SH-SY5Y (cell line): Measurements from ENCODE around the gene FBXL16.

ENCODE experiments used
- GATA2 ChIP-seq: IDR thresholded peaks from 2 replicates; pipeline ENCODE4 v1.6.1; 2011; ENCODE audit warnings: mild to moderate bottlenecking, low read depth, low read length
- GATA3 ChIP-seq: IDR thresholded peaks from 2 replicates; pipeline ENCODE4 v1.6.1; 2011; ENCODE audit warnings: low read depth, mild to moderate bottlenecking, low read length, moderate library complexity

DNA sequence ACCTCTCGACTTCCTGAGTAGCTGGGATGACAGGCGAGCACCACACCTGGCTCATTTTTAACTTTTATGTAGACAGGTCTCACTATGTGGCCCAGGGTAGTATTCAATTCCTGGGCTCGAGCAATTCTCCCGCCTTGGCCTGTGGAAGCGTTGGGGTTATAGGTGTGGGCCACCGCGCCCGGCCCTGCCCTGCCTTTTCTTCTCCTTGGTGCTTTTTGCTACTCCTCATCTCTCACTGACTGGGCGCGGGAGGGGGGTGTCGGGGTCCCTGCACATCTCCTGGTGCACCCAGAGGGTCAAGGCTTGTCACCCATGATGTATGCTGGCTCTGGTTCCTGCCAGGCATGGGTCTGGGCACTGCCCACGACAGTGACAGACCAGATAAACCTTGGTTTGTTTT lies 61.0 kb downstream of the FBXL16 start:
- TF ChIP-seq GATA2 (no peak), GATA3 (no peak)
